H1 (cell line): Measurements from ENCODE around the gene PLEKHG3. TPM values are rescaled to one million over a fixed set of nuclear protein-coding genes. Genes with fewer than 3 reads are reported as not detected.

Experiments
- JUND ChIP-seq: IDR thresholded peaks from 2 replicates; pipeline ENCODE4 v1.6.1; 2011; ENCODE audit warnings: mild to moderate bottlenecking, improper control_type of control experiment, low read length
- KDM4A ChIP-seq: IDR thresholded peaks from one replicate; pipeline ENCODE4 v1.7.1; 2012; ENCODE audit warnings: low read depth, mild to moderate bottlenecking, moderate library complexity, low read length, inconsistent platforms; ENCODE audit not compliant: severe bottlenecking
- RBBP5 ChIP-seq: IDR thresholded peaks from 2 replicates; pipeline ENCODE4 v1.7.1; 2012; ENCODE audit warnings: low read depth, mild to moderate bottlenecking, inconsistent platforms, low read length, moderate library complexity, borderline replicate concordance
- RFX5 ChIP-seq: IDR thresholded peaks from 2 replicates; pipeline ENCODE4 v1.6.1; 2011; ENCODE audit warnings: low read depth, low read length, improper control_type of control experiment, borderline replicate concordance
- SIX5 ChIP-seq: IDR thresholded peaks from 2 replicates; pipeline ENCODE4 v1.6.1; 2011; ENCODE audit warnings: mild to moderate bottlenecking, low read depth, low read length
- polyA plus RNA-seq, 7 experiments: library from polyadenylated mRNA; depleted of rRNA in 3 of 7; stranded (reverse) in 5 of 7; unstranded in 2 of 7; fragments of >200 nt in 5 of 7; fragments of 200-250 nt in 2 of 7; gene quantifications; 1 replicate in 5 of 7; 2 replicates in 1 of 7; 4 replicates in 1 of 7; pipeline versions ENCODE4 v1.2.1 to v1.2.3, GENCODE V29; 2011 to 2013; ENCODE audit warnings: missing spikeins in 2 of 7, mixed read lengths in 2 of 7
- total RNA-seq: library from RNA; stranded (reverse); fragmentation: NEBNext Ultra II Directional; extraction: Animal tissue kit (Norgen Biotek cat#: 25700); gene quantifications from 2 replicates; pipeline ENCODE4 v1.2.1, GENCODE V29; 2021

Gene PLEKHG3
- total and polyA plus RNA-seq, 2 of the 8 experiments (the other 6 are each of a cell fraction or from before 2014, with no cell fraction given), result 43.4 to 90.6 TPM

DNA sequence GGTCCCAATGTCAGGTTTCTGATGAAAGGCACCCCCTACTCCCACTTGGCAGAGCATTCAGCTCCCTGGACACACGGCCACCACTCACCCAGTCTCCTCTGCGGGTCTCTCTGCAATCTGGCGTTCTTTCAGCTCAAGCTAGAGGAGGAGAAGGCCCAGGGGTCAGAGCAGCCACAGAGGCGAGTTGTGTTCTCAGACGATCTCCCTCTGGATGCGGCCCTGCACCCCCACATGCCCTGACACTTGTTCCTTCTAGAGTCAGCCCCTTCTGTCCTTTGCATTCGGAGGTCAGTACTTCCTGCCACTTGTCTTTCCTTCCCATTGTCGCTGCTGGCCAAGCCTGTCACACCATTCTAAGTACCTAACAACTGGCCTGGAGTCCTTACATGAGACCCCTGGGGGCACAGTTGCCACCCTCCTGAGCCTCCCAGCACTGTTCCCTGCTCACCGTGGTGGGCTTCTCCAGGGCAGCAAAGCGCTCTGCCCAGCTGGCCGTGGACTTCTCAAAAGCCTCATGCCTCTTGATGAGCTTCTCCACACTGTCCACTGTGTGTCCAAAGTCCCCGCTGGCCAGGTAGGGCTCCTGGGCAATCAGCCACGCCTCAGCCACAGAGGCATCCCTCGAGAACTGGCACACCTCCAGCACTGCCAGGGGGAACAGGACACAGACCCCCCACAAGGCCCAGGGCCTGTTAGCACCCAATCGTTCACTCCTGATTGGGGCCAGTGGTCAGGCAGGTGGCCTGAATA lies 63.2 kb downstream of the PLEKHG3 start (continued):
- TF ChIP-seq KDM4A (no peak), SIX5 (no peak), JUND (no peak), RFX5 (no peak), RBBP5 (no peak)
